Amygdala (tissue), 56 donors: ENCODE results near the gene KCTD5.
A peak's percentile ranks its signal among the peaks of the same experiment; 100 is the strongest.

Experiments
- DNase-seq, 56 donors: peaks; one replicate each; lab custom pipeline; 2025; lab: John Stamatoyannopoulos, UW

KCTD5 gene

DNA sequence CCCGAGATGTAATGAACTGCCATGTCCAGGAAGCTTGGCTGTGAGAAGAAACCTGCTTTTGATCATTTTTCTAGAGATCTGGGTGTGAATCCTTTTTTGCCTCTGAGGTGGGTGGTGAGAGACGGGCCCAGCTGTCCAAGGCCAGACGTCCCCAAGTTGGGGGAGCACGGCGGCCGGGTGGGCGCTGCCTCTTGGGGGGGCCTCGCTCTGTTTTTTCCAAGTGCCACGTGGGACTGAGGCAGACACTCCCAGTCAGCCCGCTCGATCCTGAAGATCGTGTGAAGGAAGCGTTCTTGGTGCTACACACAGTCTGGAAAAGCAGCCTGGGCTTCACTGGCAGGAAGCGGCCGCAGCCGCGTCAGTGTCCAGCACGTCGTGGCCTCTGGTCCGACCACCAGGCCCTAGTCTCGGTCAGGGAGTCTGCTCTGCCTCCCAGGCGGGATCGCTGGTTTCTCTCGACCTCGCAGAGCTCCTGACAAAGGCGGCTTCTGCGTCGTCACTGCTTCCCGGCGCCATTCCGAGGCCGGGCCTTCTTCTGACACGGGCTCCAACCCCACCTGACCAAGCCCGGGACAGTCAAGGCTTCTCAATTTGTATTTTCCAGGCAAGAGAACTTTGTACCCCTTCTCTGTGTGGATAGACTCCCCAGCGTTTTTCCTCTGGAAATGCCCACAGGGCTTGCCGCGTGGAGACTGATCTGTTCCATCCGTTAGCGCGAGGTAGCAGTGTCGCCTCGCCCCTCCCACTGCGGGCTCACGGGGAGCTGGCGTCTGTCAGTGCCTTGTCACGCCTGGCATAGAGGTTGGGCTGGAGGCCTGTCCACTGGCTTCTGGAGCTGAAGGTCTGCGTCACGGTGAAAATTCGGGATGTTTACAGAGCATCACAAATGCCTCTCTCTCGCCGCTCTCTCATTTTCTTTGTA is 25.3 kb downstream of the KCTD5 start:
- DNase-seq: peak in 9 of 56 donors; percentile 9 to 65 (median 38)

DNA sequence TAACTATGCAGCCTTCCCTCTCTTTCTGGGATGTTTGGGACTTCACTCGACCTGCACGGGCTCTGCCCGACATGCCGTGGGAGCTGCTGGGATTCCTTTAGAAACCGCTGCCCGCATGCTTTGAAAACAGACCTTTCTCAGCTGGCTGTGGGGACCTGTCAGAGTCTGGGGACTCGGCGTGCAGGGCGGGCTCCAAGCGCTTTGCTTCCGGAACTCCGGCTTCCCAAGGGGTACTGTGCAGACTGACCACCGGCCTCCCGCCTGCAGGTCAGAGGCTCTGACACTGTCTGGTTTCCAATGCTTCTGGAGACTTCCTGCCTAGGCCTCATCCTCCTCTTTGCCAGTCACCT is 25.9 kb downstream of the KCTD5 start:
- no peak for DNase-seq

DNA sequence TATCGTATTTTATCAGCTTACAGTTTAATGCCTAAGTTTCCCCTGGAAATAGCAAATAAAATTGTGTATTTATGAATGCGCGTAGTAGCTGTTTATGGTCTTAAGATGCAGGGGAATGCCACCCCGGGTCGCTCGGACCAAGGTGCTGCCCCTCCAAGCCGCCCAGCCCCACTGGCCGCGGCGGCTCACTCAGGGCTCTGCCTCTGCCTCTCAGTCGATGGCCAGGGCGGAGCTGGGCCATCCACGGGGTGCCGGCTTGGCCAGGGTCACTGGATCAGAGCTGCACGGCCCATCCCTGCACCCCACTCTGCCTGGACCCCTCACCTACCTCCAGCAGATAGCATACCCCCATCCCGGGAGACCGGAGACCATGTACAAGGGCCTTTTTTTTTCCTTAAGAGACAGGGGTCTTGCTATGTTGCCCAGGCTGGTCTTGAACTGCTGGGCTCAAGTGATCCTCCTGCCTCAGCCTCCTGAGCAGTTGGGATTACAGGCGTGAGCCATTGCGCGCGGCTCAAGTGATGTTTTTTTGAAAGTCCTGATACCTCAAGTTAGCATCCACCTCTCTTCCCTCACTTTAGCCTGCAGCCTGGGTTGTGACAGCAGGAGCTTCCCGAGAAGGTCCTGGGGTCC is 26.7 kb downstream of the KCTD5 start:
- DNase-seq: no peak

DNA sequence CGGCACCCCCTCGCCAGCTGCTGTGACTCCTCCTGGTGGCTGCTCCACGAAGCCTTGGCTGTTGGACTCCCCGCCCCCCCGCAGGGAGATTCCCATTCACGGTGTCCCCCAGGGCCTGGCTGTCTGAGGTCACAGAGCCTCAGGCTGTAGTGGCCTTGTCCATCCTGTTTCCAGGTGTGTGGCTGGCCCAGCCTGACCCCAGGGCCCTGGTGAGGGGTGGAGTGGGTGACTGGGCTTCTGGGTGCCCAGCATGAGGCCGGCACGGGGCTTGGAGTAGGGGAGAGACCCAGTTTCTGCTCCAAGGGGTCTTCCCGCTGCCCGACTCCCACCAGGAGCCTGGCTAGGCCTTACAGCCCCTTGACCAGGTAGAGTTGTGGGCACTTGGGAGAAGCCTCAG is 27.3 kb downstream of the KCTD5 start:
- DNase-seq: no peak

DNA sequence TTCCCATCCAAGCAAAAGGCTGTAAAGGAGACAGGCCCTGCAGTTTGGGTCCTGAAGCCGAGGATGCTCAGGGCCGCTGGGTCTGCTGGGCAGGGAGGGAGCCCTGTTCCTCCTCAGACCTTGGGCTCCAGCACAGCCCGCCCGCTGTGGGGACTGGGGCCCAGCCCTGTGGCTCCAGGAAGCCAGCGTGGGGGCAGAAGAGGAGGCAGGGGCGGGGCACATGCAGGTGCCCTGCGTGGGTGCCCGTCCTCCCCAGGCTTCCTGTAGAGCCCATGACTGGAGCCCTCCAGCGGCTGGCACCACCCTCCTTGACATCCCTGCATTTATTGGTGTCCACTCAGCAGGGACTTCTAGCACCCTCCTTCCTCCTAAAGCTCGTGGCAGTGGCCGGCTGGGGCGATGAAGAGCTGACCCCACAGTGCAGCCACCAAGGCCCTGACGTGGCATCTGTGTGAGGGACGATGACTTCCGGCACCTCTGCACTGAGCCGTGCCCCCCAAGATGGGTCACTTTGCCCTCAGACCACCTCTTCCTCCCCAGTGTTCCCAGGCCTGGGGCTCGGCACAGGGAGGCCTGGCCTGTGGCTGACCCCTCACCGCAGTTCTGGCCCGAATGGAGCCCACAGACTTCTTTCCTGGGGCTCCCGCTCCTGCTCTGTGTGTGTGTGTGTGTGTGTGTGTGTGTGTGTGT is 27.8 kb downstream of the KCTD5 start:
- no peak for DNase-seq

DNA sequence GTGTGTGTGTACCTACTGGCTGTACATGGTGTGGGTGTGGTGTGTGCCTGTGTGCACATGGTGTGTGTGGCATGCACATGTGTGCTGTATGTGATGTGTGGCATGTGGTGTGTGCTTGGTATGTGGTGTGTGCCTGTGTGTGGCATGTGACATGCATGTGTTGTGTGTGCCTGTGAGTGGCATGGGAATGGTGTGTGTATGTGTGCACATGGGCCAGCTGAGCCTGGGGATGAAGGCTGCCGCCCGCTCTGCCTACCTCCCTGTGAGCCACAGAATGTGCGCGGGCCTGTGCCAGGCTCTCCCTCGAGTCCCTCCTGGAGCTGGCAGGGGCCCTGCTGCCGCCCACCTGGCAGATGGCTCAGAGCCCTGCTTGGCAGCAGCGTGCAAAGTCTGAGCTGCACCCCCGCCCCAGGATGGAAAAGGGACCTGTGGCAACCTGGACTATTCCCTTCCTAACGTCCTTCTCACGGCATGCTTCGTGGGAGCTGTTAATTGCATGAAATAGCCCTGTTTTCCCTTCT is 28.4 kb downstream of the KCTD5 start:
- DNase-seq: peak in 32 of 56 donors; percentile 12 to 81 (median 43)

DNA sequence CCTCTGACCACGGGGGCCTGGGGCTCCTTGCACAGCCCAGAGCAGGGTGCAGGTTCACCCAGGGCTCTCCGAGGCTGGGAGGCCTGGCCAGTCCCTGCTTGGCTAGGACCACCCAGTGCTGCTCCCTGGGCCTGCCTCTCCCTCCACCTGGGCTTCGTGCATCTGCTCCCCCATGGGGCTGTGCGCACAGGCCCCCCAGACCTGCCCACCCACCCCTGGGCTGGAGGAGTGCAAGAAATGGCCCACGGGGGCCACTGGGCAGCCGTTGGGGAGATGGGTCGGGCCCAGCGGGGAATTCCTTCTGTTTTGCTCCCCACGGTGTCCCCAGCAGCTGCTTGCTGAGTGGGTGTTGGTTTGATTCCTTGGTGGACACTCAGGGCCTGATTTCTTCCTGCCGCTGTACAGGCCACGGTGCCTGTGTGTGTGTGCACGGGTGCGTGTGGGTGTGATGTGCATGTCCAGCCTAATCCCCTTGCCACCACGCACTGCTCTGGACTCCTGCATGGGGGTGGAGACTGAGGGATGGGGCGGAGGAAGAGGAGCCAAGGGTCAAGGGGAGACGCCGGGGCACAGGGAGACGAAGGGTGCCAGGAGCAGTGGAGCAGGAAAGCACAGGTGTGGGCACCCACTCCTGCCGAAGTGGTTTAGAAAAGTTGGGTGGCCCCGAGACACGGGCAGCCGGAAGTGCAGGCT is 29.2 kb downstream of the KCTD5 start:
- DNase-seq: no peak

DNA sequence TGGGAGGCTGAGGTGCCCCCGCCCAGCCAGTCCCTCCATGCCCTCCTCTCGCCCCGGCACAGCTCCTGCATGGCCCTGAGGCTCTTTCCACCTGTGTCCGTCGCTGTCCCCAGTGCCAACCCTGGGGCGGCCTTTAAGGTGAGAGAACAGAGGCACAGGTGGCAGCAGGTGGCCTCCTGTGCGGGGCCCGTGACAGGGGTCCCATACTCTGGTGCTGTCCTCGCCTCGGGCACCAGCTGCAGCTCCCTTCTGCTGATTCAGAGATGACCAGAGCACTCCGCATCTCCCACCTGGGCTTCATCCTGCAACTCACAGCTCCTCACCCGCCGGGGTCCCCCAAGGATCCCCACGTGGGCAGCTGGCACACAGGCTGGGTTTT is 29.7 kb downstream of the KCTD5 start:
- no peak for DNase-seq

DNA sequence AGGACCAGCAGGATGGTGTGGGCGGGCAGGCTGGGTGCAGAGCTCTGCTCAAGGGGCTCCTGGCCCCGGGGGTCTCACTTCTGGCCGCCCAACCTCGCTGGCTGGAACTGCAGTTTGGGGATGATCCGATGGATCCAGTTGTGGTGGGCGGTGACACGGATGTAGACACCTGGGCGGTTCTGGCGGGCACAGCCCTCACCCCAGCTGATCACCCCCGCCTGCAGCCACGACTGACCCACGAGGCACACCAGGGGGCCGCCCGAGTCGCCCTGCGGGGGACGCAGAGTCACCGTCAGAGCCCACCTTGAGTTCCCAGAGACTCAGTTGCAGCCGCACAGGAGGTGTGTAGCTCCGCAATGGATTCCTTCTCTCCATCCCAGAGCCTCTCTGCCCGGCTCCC is 30.2 kb downstream of the KCTD5 start:
- DNase-seq: no peak

DNA sequence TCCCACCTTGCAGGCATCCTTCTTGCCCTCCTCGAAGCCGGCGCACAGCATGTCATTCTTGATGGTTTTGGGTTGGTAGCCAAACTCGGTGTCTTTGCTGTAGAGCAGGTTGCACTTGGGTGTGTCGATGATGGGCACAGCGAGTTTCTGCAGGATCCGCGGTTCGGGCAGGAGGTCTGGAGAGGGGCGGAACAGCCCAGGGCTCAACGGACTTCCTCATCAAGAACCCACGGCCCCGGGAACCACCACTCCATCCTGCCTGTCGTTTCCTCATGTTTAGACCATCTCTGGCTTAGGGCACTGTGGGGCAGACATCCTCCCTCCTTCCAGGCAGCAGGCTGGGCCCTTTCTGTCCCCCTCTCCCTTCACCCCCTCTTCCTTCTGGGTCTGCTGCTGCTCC is 31.2 kb downstream of the KCTD5 start:
- no peak for DNase-seq

DNA sequence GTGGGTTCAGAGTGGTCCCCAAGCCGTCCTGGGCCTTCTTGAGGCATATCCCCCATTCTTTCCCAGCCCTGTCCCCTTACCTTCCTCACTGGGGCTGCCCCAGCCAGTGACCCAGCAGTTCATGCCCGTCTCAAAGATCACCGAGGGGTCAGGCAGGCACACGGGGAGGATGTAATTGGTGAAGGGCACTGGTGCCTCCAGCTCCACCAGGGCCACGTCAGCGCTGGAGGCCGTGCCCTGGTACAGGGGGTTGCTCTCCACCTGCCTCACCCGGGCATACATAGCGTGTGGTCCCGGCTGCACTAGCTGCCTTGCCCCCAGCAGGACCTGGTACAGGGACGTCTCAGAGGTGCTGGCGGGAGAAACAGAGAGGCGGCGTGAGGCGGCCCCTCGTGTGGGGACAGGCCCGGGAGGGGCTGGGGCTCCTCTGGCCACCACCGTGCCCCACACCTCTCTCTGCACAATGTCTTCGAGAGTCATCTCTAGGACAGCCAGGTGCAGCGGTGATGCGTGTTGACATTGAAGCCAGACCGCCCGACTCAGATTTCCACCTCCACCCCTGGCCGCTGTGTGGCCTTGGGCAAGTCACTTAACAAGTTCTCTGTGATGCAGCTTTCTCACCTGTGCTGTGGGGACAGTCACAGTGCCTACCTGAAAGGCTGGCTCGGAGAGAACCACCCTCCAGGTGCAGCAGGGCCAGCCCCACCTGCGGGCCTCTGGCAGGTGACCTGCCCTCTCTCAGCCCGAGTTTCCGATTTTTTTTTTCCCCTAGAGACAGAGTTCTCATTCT is 31.9 kb downstream of the KCTD5 start:
- DNase-seq: no peak

DNA sequence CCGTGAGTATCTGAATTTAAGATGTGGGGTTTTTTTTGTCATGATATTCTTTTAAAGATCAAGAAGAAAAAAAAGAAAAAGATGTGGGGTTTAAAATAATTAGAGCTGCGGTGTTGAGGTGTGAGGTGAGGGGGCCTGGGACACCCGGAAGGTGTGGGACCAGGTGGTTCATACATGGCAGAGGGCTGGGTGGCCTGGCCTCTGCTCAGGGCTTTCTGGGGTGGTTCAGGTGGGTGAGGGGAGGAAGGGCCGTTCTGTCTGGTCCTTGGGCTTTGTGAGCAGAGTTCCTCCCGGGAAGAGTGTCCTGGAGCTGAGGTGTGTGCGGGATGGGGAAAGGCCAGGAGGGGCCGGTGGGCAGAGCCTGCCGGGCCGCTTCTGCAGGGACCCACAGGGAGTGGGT is 32.7 kb downstream of the KCTD5 start:
- DNase-seq: no peak

DNA sequence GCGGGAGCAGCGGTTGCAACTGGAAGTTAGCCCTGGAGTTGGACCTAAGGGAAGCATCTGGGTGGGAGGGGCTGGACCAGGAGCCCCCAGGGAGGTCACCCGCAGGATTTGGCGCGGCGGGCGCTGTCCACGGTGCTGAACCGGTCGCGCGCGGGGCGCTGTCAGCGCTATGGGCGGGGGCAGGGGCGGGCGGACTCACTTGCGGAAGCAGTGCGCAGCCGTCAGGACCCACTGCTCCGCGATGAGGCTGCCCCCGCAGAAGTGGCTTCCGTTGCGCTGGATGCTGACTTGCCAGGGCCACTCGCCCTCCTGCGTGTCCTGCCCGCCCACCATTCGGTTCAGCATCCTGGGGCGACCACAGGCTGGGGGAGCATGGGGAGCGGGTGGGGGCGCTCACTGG is 33.2 kb downstream of the KCTD5 start:
- DNase-seq: peak in 25 of 56 donors; percentile 6 to 65 (median 24)

DNA sequence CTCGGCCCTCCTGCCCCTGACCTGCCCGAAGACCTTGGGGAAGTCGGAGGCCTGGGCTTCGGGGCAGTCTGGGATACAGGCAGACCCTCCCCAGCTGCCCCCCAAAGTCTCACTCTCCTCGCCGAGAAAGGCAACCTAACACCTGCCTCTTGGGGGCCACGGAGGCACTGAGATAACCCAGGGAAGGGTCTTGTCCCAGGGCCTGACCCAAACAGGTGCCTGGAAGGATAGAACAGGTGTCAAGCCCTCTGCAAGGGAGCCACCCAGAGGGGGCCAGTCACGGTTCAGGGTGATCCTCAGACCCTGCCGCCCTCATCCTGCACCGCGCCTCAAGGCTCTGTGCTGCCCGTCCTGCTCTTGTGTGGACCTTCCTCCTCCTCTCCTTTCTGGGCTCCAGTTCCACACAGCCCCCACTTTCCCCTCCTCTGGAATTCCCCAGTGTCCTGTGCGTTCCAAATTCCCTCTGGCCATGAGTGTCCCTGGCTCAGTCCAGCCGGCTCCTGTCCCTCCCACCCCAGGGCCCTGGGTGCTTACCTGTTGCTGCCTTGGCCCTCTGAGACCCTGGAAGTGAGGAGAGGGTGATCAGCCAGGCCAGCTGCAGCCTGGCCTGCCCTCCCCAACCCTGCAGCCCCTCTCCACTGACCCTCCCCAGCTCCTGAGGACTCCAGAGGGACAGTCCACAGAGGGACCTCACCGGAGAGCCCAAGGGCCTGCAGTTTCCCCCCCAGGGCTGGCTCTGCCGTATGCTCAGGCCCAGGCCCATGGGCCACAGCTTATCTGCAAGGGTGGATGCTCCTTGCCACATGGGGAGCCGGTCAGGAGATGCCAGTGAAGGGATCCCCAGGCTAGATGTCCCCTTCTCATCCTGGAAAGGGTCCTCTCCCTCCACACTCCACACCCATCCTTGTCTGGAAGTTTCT is 33.9 kb downstream of the KCTD5 start:
- no peak for DNase-seq

DNA sequence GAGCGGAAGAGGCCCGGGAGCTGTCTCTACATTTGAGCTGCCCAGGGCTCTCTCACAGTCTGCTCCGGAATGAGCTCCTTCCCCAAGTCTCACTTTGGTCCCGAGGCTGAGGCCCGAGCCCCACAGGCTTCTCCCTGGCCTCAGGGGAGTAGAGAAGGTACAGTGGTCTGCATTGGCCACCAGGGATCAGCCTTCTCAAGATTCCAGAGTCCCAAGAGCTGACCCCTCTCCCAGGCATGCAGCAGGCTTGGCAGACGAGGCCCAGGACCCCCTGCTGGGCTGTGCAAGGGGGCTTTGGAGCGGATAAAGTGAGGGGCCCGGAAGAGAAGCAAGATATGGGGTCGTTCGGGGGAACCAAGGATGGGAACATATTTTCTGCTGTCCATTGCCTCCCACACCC is 34.6 kb downstream of the KCTD5 start:
- no peak for DNase-seq

DNA sequence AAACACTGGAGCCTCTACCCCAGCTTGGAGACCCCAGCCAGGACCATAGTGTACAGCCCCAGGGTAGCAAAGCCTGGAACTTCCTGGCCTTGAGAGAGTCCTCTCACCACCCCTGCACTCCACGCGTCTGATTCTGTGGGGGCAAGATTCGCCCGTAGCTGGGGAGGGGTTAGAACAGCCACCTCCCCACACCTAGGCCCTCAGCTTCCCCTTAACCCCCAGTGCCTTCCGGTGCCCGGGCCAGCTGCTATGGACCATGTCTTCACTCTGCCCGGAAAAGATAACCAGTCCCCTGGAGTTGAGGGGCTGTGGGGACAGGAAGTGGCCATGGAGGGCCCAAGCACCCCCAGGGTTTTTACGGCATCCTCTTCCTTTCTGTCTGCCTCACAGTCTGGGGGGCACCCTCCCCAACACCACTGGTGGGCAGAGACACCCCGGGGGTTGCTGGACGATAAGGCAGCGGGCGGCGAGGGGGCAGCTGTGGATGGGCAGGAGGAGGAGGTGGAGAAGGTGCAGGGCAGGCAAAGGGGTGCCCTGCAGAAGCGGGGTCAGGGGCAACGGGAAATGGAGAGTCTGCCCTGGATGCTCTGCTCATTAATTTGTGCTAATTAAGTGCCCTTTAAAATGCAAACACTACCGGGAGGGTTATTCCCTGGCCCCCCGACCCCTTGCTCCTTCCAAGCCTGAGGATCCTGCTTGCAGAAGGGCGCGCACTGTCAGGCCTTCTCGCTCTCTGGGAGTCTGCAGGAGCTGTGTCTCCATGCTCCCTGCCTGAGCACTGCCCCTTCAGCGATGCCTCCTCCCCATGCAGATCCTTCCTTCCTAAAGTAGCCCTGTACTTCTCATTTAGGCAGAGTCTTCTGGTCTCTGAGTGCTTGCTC is 35.3 kb downstream of the KCTD5 start:
- no peak for DNase-seq

DNA sequence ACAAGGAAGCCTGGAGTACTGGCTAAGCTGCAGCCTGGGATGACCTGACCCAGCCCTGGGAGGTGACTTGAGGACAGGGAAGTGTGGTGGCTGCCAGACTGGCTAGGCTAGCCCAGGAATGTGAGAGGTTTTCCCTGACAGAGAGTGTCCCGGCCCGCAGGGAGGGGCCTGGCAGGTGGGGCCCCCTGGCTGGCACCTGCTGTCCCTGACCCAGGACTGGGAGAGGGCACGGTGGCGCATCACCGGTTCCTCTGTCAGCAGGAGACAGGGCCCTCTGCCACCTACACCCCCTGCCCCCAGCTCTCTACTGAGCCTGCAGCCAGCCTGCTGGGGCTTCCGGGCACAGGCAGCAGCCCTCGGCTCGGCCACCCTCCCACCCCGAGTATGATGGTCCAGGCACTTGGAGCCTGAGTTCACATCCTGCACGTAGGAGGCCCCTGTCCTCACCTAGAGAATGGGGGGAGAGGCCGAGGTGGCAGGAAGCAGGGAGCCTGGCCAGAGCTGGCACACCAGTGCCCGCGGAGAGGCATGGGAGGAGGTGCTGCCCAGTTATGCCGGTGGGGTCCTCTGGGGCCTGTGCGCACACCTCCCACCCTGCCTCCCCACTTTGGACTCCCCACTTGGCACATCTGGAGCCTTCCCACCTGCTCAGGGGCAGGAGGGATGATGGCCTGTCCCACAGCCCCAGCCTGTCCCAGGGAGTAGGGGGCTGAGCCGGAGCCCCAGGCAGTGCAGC is 37.2 kb downstream of the KCTD5 start:
- no peak for DNase-seq
